ENCODE results near the gene C2orf80. TPM values are rescaled to one million over a fixed set of nuclear protein-coding genes. Genes with fewer than 3 reads are reported as not detected.

C2orf80 gene
- total and polyA plus RNA-seq, 2 donors (not counting 1 experiment from before 2014, with no cell fraction given) = not detected

GRCh38 chr2:208228476-208228875 lies 38.6 kb upstream of the C2orf80 start:
- DNase-seq (ENCODE audit: low read depth in 2 of 2) = no peak
- Histone ChIP-seq H3K4me3 (replicated peaks in 1 of 4; ENCODE audit: control extremely low read depth in 1 of 4, insufficient read depth in 1 of 4, low read depth in 3 of 4, low read length in 4 of 4) (no peak overlapping the region), H3K36me3 (ENCODE audit: control insufficient read depth, insufficient read depth, low read length) (no peaks in the 10 kb centered on the region), H3K4me1 (ENCODE audit: control insufficient read depth, extremely low read depth, insufficient read depth, low read length) (no peaks in the 10 kb centered on the region), H3K27ac (ENCODE audit: insufficient read depth, low read length) (no peak overlapping the region), H3K79me2 (ENCODE audit: control insufficient read depth, insufficient read depth, low read length) (no peaks in the 10 kb centered on the region), H3K27me3 (ENCODE audit: control insufficient read depth, insufficient read depth, low read length) (no peaks in the 10 kb centered on the region), H3K9me3 (ENCODE audit: control insufficient read depth, insufficient read depth, low read depth, low read length) (no peaks in the 10 kb centered on the region), H3K9ac (ENCODE audit: insufficient read depth, low read length) (no peak overlapping the region), H3K4me2 (ENCODE audit: extremely low read depth, insufficient read depth, low read length) (no peak overlapping the region), H4K20me1 (ENCODE audit: control insufficient read depth, extremely low read depth, insufficient read depth, low read length) (no peaks in the 10 kb centered on the region), H2AFZ (ENCODE audit: low read length) (no peak overlapping the region)
- TF ChIP-seq EZH2 (IDR thresholded peaks at IDR 0.05; ENCODE audit: low read length, missing control alignments) (no peak), CTCF (conservative IDR thresholded peaks at IDR 0.05 in 1 of 2, IDR thresholded peaks at IDR 0.05 in 1 of 2; ENCODE audit: low read depth in 1 of 2, low read length in 2 of 2) (no peak)

- no peaks in the 10 kb centered on the region for H3K4me1 ChIP-seq (ENCODE audit: control insufficient read depth, extremely low read depth, insufficient read depth, low read length)
- H3K4me2 ChIP-seq (ENCODE audit: extremely low read depth, insufficient read depth, low read length) = no peak overlapping the region
- DNase-seq (ENCODE audit: low read depth in 2 of 2) = no peak
- H3K36me3 ChIP-seq (ENCODE audit: control insufficient read depth, insufficient read depth, low read length) = no peaks in the 10 kb centered on the region
- no peak overlapping the region for H3K4me3 ChIP-seq (replicated peaks in 1 of 4; ENCODE audit: control extremely low read depth in 1 of 4, insufficient read depth in 1 of 4, low read depth in 3 of 4, low read length in 4 of 4)
- no peaks in the 10 kb centered on the region for H4K20me1 ChIP-seq (ENCODE audit: control insufficient read depth, extremely low read depth, insufficient read depth, low read length)
- H3K9me3 ChIP-seq (ENCODE audit: control insufficient read depth, insufficient read depth, low read depth, low read length) = no peaks in the 10 kb centered on the region
- no peak overlapping the region for H2AFZ ChIP-seq (ENCODE audit: low read length)
- TF ChIP-seq CTCF (conservative IDR thresholded peaks at IDR 0.05 in 1 of 2, IDR thresholded peaks at IDR 0.05 in 1 of 2; ENCODE audit: low read depth in 1 of 2, low read length in 2 of 2) = no peak
- TF ChIP-seq EZH2 (IDR thresholded peaks at IDR 0.05; ENCODE audit: low read length, missing control alignments) = no peak
- H3K27me3 ChIP-seq (ENCODE audit: control insufficient read depth, insufficient read depth, low read length) = no peaks in the 10 kb centered on the region
- H3K27ac ChIP-seq (ENCODE audit: insufficient read depth, low read length) = no peak overlapping the region
- H3K79me2 ChIP-seq (ENCODE audit: control insufficient read depth, insufficient read depth, low read length) = no peaks in the 10 kb centered on the region
- no peak overlapping the region for H3K9ac ChIP-seq (ENCODE audit: insufficient read depth, low read length)
These were observed 37.9 kb upstream of the C2orf80 start for GRCh38 chr2:208227581-208228232.

GRCh38 chr2:208224802-208225201 lies 35.0 kb upstream of the C2orf80 start:
- H3K27ac ChIP-seq (ENCODE audit: insufficient read depth, low read length) = no peak overlapping the region
- no peak overlapping the region for H2AFZ ChIP-seq (ENCODE audit: low read length)
- no peaks in the 10 kb centered on the region for H3K36me3 ChIP-seq (ENCODE audit: control insufficient read depth, insufficient read depth, low read length)
- H3K9me3 ChIP-seq (ENCODE audit: control insufficient read depth, insufficient read depth, low read depth, low read length) = no peaks in the 10 kb centered on the region
- H3K4me3 ChIP-seq (replicated peaks in 1 of 4; ENCODE audit: control extremely low read depth in 1 of 4, insufficient read depth in 1 of 4, low read depth in 3 of 4, low read length in 4 of 4) = no peak overlapping the region
- H3K79me2 ChIP-seq (ENCODE audit: control insufficient read depth, insufficient read depth, low read length) = no peaks in the 10 kb centered on the region
- no peaks in the 10 kb centered on the region for H3K27me3 ChIP-seq (ENCODE audit: control insufficient read depth, insufficient read depth, low read length)
- no peak overlapping the region for H3K9ac ChIP-seq (ENCODE audit: insufficient read depth, low read length)
- TF ChIP-seq CTCF (conservative IDR thresholded peaks at IDR 0.05 in 1 of 2, IDR thresholded peaks at IDR 0.05 in 1 of 2; ENCODE audit: low read depth in 1 of 2, low read length in 2 of 2) = no peak
- TF ChIP-seq EZH2 (IDR thresholded peaks at IDR 0.05; ENCODE audit: low read length, missing control alignments) = no peak
- no peaks in the 10 kb centered on the region for H4K20me1 ChIP-seq (ENCODE audit: control insufficient read depth, extremely low read depth, insufficient read depth, low read length)
- peak in 1 of 2 donors; percentile 32 for DNase-seq (ENCODE audit: low read depth in 2 of 2)
- H3K4me2 ChIP-seq (ENCODE audit: extremely low read depth, insufficient read depth, low read length) = no peak overlapping the region
- no peaks in the 10 kb centered on the region for H3K4me1 ChIP-seq (ENCODE audit: control insufficient read depth, extremely low read depth, insufficient read depth, low read length)
